Muscle layer of colon (tissue), 2 donors: Measurements from ENCODE around the gene LRRC2.

ENCODE experiments used
- H3K27ac ChIP-seq: one replicate; pipeline ENCODE4 v1.7.0; 2013; ENCODE audit warnings: low read depth, mild to moderate bottlenecking, low read length, moderate library complexity
- H3K27me3 ChIP-seq, 2 donors: one replicate each; pipeline ENCODE4 v1.7.0; 2013; ENCODE audit warnings: low read length in 2 of 2, mild to moderate bottlenecking in 2 of 2; ENCODE audit not compliant: insufficient read depth in 2 of 2, control insufficient read depth in 1 of 2
- H3K36me3 ChIP-seq: one replicate; pipeline ENCODE4 v1.7.0; 2013; ENCODE audit warnings: mild to moderate bottlenecking, low read length; ENCODE audit not compliant: insufficient read depth
- H3K4me1 ChIP-seq: one replicate; pipeline ENCODE4 v1.7.0; 2013; ENCODE audit warnings: mild to moderate bottlenecking, low read length; ENCODE audit not compliant: insufficient read depth
- H3K4me3 ChIP-seq, 2 donors: one replicate each; pipeline ENCODE4 v1.7.0; 2013; ENCODE audit warnings: low read length in 2 of 2, low read depth in 1 of 2, mild to moderate bottlenecking in 1 of 2, moderate library complexity in 1 of 2
- H3K9ac ChIP-seq: one replicate; pipeline ENCODE4 v1.7.0; 2013; ENCODE audit warnings: low read length
- H3K9me3 ChIP-seq: one replicate; pipeline ENCODE4 v1.7.0; 2013; ENCODE audit warnings: mild to moderate bottlenecking, low read length
- donor health status: abdominal sarcoma.
- donor health status: Adenocarcinoma of cecum.

Gene LRRC2

GRCh38 chr3:46467562-46467961 is 98.5 kb downstream of the LRRC2 start:
- no peaks in the 10 kb centered on the region for H3K9me3 ChIP-seq
- no peak overlapping the region for H3K27ac ChIP-seq
- no peaks in the 10 kb centered on the region for H3K4me1 ChIP-seq
- H3K4me3 ChIP-seq = no peak overlapping the region
- no peaks in the 10 kb centered on the region for H3K36me3 ChIP-seq
- H3K9ac ChIP-seq = no peak overlapping the region
- peaks cover 11 to 28% of the 10 kb centered on the region in 2 donors for H3K27me3 ChIP-seq

GRCh38 chr3:46466871-46467403 is 99.2 kb downstream of the LRRC2 start:
- Histone ChIP-seq H3K36me3 (no peaks in the 10 kb centered on the region), H3K27me3 (peaks cover 11 to 30% of the 10 kb centered on the region in 2 donors), H3K9me3 (no peaks in the 10 kb centered on the region), H3K27ac (no peak overlapping the region), H3K9ac (no peak overlapping the region), H3K4me3 (no peak overlapping the region), H3K4me1 (no peaks in the 10 kb centered on the region)

- H3K36me3 ChIP-seq = no peaks in the 10 kb centered on the region
- no peak overlapping the region for H3K27ac ChIP-seq
- no peaks in the 10 kb centered on the region for H3K9me3 ChIP-seq
- no peak overlapping the region for H3K4me3 ChIP-seq
- H3K4me1 ChIP-seq = no peaks in the 10 kb centered on the region
- no peak overlapping the region for H3K9ac ChIP-seq
- H3K27me3 ChIP-seq = peaks cover 11 to 30% of the 10 kb centered on the region in 2 donors
Observed at GRCh38 chr3:46466273-46466672, 99.8 kb downstream of the LRRC2 start.
